ENCODE measurements around the gene DHRS7.

DHRS7 gene

GRCh38 chr14:60212503-60213371 is 47.5 kb upstream of the DHRS7 start:
- Histone ChIP-seq H3K27me3 (ENCODE audit: insufficient read depth, low read length, poor library complexity) (peaks cover 18% of the 10 kb centered on the region), H3K4me3 (ENCODE audit: low read depth in 1 of 2, low read length in 2 of 2) (no peak overlapping the region), H4K20me1 (ENCODE audit: insufficient read depth, low read length) (no peaks in the 10 kb centered on the region), H3K4me1 (ENCODE audit: insufficient read depth, low read length) (no peaks in the 10 kb centered on the region), H3K9me3 (ENCODE audit: insufficient read depth, low read length, severe bottlenecking) (no peaks in the 10 kb centered on the region), H2AFZ (ENCODE audit: low read depth, low read length) (no peak overlapping the region), H3K27ac (ENCODE audit: low read length) (no peak overlapping the region), H3K4me2 (ENCODE audit: insufficient read depth, low read length) (no peak overlapping the region), H3K36me3 (ENCODE audit: insufficient read depth, low read length) (no peaks in the 10 kb centered on the region), H3K9ac (ENCODE audit: low read depth, low read length) (no peak overlapping the region), H3K79me2 (ENCODE audit: insufficient read depth, low read length) (no peaks in the 10 kb centered on the region)
- no peak for DNase-seq
- ATAC-seq (ENCODE audit: insufficient read depth, low read depth) = no peak
- no peak for TF ChIP-seq EZH2 (IDR thresholded peaks at IDR 0.05; ENCODE audit: borderline replicate concordance, low read depth, low read length, severe bottlenecking)
- TF ChIP-seq, protein P1, sequence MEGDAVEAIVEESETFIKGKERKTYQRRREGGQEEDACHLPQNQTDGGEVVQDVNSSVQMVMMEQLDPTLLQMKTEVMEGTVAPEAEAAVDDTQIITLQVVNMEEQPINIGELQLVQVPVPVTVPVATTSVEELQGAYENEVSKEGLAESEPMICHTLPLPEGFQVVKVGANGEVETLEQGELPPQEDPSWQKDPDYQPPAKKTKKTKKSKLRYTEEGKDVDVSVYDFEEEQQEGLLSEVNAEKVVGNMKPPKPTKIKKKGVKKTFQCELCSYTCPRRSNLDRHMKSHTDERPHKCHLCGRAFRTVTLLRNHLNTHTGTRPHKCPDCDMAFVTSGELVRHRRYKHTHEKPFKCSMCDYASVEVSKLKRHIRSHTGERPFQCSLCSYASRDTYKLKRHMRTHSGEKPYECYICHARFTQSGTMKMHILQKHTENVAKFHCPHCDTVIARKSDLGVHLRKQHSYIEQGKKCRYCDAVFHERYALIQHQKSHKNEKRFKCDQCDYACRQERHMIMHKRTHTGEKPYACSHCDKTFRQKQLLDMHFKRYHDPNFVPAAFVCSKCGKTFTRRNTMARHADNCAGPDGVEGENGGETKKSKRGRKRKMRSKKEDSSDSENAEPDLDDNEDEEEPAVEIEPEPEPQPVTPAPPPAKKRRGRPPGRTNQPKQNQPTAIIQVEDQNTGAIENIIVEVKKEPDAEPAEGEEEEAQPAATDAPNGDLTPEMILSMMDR (IDR thresholded peaks at IDR 0.05; ENCODE audit: borderline replicate concordance, extremely low read depth, low read length, poor library complexity, severe bottlenecking) = no peak

GRCh38 chr14:60211153-60211552 is 46.0 kb upstream of the DHRS7 start:
- Histone ChIP-seq H2AFZ (ENCODE audit: low read depth, low read length) (no peak overlapping the region), H3K9me3 (ENCODE audit: insufficient read depth, low read length, severe bottlenecking) (no peaks in the 10 kb centered on the region), H3K36me3 (ENCODE audit: insufficient read depth, low read length) (no peaks in the 10 kb centered on the region), H3K4me3 (ENCODE audit: low read depth in 1 of 2, low read length in 2 of 2) (no peak overlapping the region), H3K4me2 (ENCODE audit: insufficient read depth, low read length) (no peak overlapping the region), H3K27me3 (ENCODE audit: insufficient read depth, low read length, poor library complexity) (peaks cover 21% of the 10 kb centered on the region), H3K4me1 (ENCODE audit: insufficient read depth, low read length) (no peaks in the 10 kb centered on the region), H4K20me1 (ENCODE audit: insufficient read depth, low read length) (no peaks in the 10 kb centered on the region), H3K79me2 (ENCODE audit: insufficient read depth, low read length) (no peaks in the 10 kb centered on the region), H3K9ac (ENCODE audit: low read depth, low read length) (no peak overlapping the region), H3K27ac (ENCODE audit: low read length) (no peak overlapping the region)
- ATAC-seq (ENCODE audit: insufficient read depth, low read depth) = no peak
- TF ChIP-seq EZH2 (IDR thresholded peaks at IDR 0.05; ENCODE audit: borderline replicate concordance, low read depth, low read length, severe bottlenecking) = no peak
- TF ChIP-seq, protein P1 (IDR thresholded peaks at IDR 0.05; ENCODE audit: borderline replicate concordance, extremely low read depth, low read length, poor library complexity, severe bottlenecking) = no peak
- no peak for DNase-seq

- DNase-seq = no peak
- H3K4me2 ChIP-seq (ENCODE audit: insufficient read depth, low read length) = no peak overlapping the region
- no peaks in the 10 kb centered on the region for H4K20me1 ChIP-seq (ENCODE audit: insufficient read depth, low read length)
- H3K79me2 ChIP-seq (ENCODE audit: insufficient read depth, low read length) = no peaks in the 10 kb centered on the region
- H3K9me3 ChIP-seq (ENCODE audit: insufficient read depth, low read length, severe bottlenecking) = no peaks in the 10 kb centered on the region
- H2AFZ ChIP-seq (ENCODE audit: low read depth, low read length) = no peak overlapping the region
- ATAC-seq (ENCODE audit: insufficient read depth, low read depth) = no peak
- H3K9ac ChIP-seq (ENCODE audit: low read depth, low read length) = no peak overlapping the region
- no peak for TF ChIP-seq EZH2 (IDR thresholded peaks at IDR 0.05; ENCODE audit: borderline replicate concordance, low read depth, low read length, severe bottlenecking)
- TF ChIP-seq, protein P1 (IDR thresholded peaks at IDR 0.05; ENCODE audit: borderline replicate concordance, extremely low read depth, low read length, poor library complexity, severe bottlenecking) = no peak
- H3K4me1 ChIP-seq (ENCODE audit: insufficient read depth, low read length) = no peaks in the 10 kb centered on the region
- H3K4me3 ChIP-seq (ENCODE audit: low read depth in 1 of 2, low read length in 2 of 2) = no peak overlapping the region
- peaks cover 21% of the 10 kb centered on the region for H3K27me3 ChIP-seq (ENCODE audit: insufficient read depth, low read length, poor library complexity)
- H3K27ac ChIP-seq (ENCODE audit: low read length) = no peak overlapping the region
- no peaks in the 10 kb centered on the region for H3K36me3 ChIP-seq (ENCODE audit: insufficient read depth, low read length)
These were observed 45.5 kb upstream of the DHRS7 start for GRCh38 chr14:60210703-60211102.
